Activated naive CD8-positive, alpha-beta T cell treated with anti-CD3 and anti-CD28 coated beads, Interleukin-2, amount 50 U/mL, for 24 hours (primary cell): ENCODE data around the gene SEPTIN1.
A peak's percentile ranks its signal among the peaks of the same experiment; 100 is the strongest.

Experiments
- ATAC-seq: fragments of 150-1000 bp; cut with Tn5 transposase; one replicate; pipeline ENCODE4 v1.10.0; 2021
- DNase-seq: peaks from one replicate; pipeline ENCODE4 v3.0.0; 2021
- H3K27ac Mint-ChIP-seq: one replicate; pipeline ENCODE4 v1.8.0; 2021; ENCODE audit warnings: mild to moderate bottlenecking, mixed read lengths
- H3K27me3 Mint-ChIP-seq: one replicate; pipeline ENCODE4 v1.8.0; 2021; ENCODE audit warnings: mixed read lengths
- H3K36me3 Mint-ChIP-seq: one replicate; pipeline ENCODE4 v1.8.0; 2021; ENCODE audit warnings: low read depth, mixed read lengths
- H3K4me1 Mint-ChIP-seq: one replicate; pipeline ENCODE4 v1.8.0; 2021; ENCODE audit warnings: mixed read lengths
- H3K4me3 Mint-ChIP-seq: one replicate; pipeline ENCODE4 v1.8.0; 2021; ENCODE audit warnings: mild to moderate bottlenecking, moderate library complexity, mixed read lengths
- H3K9me3 Mint-ChIP-seq: one replicate; pipeline ENCODE4 v1.8.0; 2021; ENCODE audit warnings: mixed read lengths

Gene SEPTIN1

DNA sequence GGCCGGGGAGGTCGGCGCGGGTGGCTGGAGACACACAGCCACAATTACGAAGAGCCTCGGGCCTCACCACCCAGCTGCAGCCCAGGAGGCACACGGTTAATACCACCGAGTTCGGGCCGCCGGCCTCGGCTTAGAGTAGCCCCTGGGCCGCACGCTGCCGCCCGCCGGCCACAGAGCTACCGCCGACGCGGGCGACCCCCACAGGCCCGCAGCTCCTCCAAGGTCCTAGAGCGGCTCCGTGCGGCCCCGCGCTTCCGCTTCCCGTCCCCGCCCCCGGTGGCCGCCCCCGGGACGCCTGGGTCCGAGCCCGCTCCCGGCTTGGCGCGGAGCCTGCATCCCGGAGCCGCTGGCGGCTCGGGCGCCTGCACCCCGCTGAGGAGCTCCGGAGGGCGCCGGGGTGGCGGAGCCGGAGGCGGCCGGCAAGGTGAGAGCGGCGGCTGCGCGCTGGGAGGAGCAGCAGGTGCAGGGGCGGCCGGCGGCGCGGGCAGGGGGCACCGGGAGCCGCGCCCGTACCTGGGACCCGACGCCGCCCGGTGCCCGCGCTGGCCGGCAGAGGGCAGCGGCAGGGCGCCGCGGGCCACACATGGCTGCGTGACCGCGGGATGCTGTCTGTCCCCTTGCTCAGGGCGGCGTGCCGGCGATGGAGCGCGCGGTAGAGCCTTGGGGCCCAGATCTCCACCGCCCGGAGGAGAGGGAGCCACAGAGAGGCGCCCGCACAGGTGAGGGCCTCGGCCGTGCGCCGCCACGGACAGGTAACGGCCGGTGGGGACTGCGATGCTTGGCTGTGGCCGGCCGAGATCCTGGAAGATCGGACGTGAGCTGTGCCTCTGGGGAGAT, 13.0 kb upstream of the SEPTIN1 start, which contains the start of gene ZNF48:
Gene ZNF48 (plus strand): TSS at position 266 of the 837 bp plus-strand sequence. CDS start 375 bp downstream, at position 641.
- peak; percentile 68 for DNase-seq
- Mint-ChIP-seq H3K27ac (peak within 1 kb of the TSS; percentile 68), H3K27me3 (no peaks in the 10 kb centered on the region), H3K9me3 (no peaks in the 10 kb centered on the region), H3K4me1 (peaks cover 46% of the 10 kb centered on the region), H3K36me3 (peaks cover 15% of the 10 kb centered on the region), H3K4me3 (peak within 1 kb of the TSS; percentile 85)
- ATAC-seq = peak; percentile 58

DNA sequence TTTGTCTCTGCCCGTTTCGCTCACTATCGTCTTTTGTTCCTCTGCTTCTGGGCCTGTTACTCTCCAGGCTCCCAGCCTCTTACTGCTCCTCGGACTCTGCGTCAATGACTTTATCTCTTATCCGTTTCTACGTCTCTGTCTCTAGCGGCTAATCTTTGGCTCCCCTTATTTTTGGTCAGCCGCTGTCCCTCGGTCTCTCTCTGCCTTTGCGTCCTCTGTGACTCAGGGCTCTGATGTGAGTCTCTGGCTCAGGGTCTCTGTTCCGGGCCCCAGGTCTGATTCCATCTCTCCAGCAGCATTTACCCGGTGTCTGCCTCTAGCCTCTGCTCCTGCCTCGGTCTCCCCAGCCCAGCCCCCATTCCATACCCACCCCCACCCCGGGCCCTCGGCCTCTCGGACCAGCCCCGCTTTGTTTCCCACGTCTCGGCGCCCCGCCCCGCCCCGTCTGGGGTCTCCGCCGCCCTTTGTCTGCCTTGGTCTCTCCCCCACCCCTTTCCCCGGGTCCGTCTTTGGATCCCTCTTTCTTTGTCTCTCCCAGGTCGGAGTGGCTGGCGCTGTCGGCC, 12.3 kb upstream of the SEPTIN1 start:
- peaks cover 15% of the 10 kb centered on the region for H3K36me3 Mint-ChIP-seq
- H3K4me1 Mint-ChIP-seq = peaks cover 39% of the 10 kb centered on the region
- H3K27ac Mint-ChIP-seq = peak overlapping the region; percentile 68
- peak overlapping the region; percentile 85 for H3K4me3 Mint-ChIP-seq
- H3K9me3 Mint-ChIP-seq = no peaks in the 10 kb centered on the region
- DNase-seq (no peak), ATAC-seq (no peak)
- H3K27me3 Mint-ChIP-seq = no peaks in the 10 kb centered on the region

DNA sequence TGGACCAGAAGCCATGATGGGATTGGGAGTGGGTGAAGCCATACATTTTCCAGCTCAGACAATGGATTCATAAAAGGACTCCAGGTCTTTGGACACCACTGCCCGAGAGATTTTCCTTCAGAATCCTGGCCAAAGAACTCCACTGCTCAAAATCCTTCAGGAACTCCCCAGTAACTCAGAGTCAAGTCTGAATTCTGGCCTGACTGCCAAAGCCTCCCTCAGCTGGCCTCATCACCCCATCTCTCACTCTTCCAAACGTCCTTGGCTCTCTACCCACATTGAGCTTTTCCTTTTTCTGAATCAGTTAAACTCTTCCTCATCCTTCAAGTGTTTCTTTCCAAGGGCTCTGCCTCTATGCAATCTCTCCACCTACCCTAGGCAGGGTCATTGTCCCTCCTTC, 1.2 kb upstream of the SEPTIN1 start:
- H3K27ac Mint-ChIP-seq = peak overlapping the region; percentile 96
- peak overlapping the region; percentile 90 for H3K4me3 Mint-ChIP-seq
- peaks cover 17% of the 10 kb centered on the region for H3K36me3 Mint-ChIP-seq
- H3K4me1 Mint-ChIP-seq = peaks cover 44% of the 10 kb centered on the region
- ATAC-seq (no peak), DNase-seq (no peak)
- H3K9me3 Mint-ChIP-seq = no peaks in the 10 kb centered on the region
- no peaks in the 10 kb centered on the region for H3K27me3 Mint-ChIP-seq

DNA sequence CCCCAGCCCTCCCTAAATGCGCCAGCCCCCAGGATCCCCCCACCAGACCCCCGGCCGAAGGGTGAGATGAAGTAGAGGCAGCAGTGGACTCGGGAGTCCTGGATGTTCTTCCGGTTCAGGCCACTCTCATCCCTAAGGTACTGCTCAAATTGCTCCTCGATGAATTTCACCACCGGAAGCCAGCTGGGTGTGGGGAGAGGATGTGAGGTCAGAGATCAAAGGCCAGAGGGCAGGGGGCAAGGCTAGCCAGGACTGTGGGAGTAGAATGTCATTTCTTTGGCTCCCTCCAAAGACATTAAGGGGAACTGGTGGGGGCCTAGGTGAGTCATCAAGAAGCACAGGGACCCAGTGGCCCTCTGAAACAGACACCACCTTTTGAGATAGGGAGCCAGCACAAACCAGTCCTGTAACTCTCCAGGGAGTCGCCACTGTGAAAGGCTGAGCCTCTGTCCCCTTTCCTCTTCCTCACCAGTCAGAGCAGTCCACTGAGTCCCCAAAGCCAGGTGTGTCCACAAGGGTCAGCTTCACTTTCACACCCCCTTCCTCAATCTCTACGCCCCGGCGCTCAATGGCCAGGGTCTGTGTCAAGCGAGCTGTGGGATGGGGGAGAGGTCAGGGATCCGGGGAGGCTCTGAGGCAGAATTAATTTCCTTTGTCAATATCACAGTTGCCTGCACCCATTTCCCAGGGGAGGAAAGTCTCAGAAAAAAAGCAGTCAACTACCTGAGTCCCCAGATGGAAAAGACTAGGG, 895 bp downstream of the SEPTIN1 start:
- H3K9me3 Mint-ChIP-seq = no peaks in the 10 kb centered on the region
- peak overlapping the region; percentile 96 for H3K27ac Mint-ChIP-seq
- H3K4me3 Mint-ChIP-seq = peak overlapping the region; percentile 90
- peaks cover 20% of the 10 kb centered on the region for H3K36me3 Mint-ChIP-seq
- H3K4me1 Mint-ChIP-seq = peaks cover 60% of the 10 kb centered on the region
- ATAC-seq (no peak), DNase-seq (no peak)
- no peaks in the 10 kb centered on the region for H3K27me3 Mint-ChIP-seq

DNA sequence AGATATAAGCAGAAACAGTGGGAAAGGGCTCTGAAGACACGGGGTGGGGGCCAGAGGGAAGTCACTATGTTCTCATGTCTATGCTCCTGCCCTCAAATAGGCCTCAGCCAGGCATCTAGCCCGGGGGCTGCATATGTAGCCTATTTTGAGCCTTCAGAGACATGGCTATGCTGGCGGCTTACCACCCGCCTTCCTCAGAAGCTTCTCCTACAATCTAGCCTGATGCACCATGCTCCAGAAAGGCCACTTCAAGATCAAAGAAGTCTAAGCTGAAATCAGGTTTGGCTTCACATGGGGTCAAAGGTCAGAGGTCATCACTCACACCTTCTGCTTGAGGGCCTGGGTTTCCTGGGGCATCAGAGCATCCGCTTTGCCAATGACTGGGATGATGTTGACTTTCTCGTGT, 1.6 kb downstream of the SEPTIN1 start:
- DNase-seq (no peak), ATAC-seq (no peak)
- Mint-ChIP-seq H3K36me3 (peaks cover 20% of the 10 kb centered on the region), H3K27me3 (no peaks in the 10 kb centered on the region), H3K9me3 (no peaks in the 10 kb centered on the region), H3K27ac (peak overlapping the region; percentile 96), H3K4me3 (peak overlapping the region; percentile 90), H3K4me1 (peaks cover 62% of the 10 kb centered on the region)

DNA sequence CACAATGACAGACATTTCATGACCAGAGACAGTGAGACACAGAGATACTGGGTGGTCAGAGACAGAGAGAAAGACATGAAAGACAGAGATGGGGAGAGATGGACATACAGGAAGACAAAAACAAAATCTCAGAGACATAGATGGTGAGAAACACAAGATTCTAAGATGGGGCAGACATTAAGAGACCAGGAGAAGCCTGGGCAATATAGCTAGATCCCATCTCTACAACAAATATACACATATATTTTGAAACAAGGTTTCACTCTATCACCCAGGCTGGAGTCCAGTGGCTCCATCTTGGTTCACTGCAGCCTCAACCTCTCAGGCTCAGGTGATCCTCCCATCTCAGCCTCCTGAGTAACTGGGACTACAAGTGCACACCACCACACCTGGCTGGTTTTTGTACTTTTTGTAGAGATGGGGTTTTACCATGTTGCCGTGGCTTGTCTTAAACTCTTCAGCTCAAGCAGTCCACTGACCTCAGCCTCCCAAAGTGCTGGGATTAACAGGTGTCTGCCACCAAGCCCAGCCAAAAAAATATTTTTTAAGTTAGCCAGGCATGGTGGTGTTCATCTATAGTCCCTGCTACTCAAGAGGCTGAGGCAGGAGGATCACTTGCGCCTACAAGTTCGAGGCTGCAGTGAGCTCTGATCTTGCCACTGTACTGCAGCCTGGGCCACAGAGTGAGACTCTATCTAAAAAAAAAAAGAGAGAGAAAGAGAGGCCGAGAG, 2.1 kb downstream of the SEPTIN1 start:
- no peak for ATAC-seq
- Mint-ChIP-seq H3K27ac (peak overlapping the region; percentile 96), H3K4me3 (peak overlapping the region; percentile 90), H3K27me3 (no peaks in the 10 kb centered on the region), H3K36me3 (peaks cover 20% of the 10 kb centered on the region), H3K4me1 (peaks cover 62% of the 10 kb centered on the region), H3K9me3 (no peaks in the 10 kb centered on the region)
- no peak for DNase-seq

DNA sequence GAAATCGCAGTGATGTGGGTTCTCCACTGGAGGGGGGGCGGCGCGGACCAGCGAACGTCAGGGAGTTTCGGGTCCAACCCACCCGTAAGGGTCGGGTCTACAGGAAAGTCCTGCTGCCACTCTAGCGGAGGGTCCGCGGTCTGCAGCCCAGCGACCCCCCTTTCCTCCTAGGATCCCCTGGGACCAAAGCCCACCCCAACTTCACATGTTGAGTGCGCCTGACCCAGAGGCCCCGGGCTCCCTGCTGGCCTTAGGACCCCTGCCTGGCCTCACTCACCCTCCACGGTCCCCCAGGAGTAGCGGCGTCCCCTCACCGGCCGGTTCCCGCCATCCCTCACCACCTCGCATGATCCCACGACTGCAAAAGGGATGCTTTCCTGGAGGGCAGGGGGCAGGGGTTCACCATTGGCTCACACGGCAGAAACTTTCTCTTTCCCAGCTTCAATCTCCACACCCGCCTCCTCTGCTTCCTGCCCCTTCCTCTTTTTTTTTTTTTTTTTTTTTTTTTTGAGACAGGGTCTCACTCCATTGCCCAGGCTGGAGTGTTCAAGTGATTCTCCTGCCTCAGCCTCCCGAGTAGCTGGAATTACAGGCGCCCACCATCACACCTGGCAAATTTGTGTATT, 3.1 kb downstream of the SEPTIN1 start:
- H3K36me3 Mint-ChIP-seq = peaks cover 20% of the 10 kb centered on the region

DNA sequence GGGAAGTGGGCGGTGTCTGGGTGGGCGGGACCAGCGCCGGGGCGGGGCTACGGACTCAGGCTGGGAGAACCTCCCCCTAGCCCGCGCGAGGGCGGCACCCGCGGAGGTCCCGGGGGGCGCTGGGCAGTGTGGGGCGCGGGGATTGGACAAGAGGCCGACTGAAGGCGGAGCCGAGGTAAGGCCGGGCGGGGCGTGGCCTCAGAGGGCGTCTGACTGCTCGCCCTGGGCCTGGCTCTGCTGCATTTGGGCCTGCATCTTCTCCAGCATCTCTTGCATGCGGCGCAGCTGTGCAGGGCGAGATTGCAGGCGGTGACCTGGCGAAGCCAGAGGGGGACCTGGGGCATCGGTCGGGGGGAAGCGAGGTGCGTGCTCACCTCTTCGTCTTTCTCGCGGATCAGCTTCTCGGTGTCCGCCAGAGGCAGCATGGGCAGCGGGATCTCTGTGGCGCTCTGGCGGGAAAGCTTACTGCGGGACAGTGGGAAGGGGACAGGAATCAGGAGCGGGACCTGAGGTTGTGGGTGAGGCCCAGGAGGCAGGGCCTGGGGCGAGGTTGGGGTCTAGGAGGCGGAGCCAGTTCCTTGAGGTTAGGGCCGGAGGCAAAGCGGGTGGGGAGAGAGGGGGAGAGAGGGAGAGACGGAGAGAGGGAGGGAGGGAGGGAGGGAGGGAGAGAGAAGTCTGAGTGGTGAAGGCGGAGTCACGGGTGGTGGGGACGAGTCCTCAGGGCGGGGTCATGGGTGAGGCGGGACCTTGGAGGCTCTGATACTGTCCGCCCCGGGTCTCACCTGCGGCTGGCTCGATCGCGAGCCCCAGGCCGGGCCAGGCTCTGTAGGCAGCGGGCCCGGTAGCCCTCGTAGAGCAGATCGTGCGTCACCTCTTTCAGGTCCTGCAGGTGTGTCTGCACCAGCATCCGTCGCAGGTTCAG, 3.9 kb downstream of the SEPTIN1 start:
- H3K27ac Mint-ChIP-seq = peak overlapping the region; percentile 99
- peaks cover 20% of the 10 kb centered on the region for H3K36me3 Mint-ChIP-seq
- H3K4me1 Mint-ChIP-seq = peaks cover 56% of the 10 kb centered on the region
- H3K27me3 Mint-ChIP-seq = no peaks in the 10 kb centered on the region
- H3K9me3 Mint-ChIP-seq = no peaks in the 10 kb centered on the region
- peak overlapping the region; percentile 92 for H3K4me3 Mint-ChIP-seq
- ATAC-seq = peak; percentile 90
- peak; percentile 100 for DNase-seq

More for the DNA sequence above, 3.1 kb downstream of the SEPTIN1 start:
- Mint-ChIP-seq H3K4me3 (peak overlapping the region; percentile 92), H3K4me1 (peaks cover 60% of the 10 kb centered on the region), H3K9me3 (no peaks in the 10 kb centered on the region), H3K27ac (peak overlapping the region; percentile 99), H3K27me3 (no peaks in the 10 kb centered on the region)
- DNase-seq = no peak
- no peak for ATAC-seq

DNA sequence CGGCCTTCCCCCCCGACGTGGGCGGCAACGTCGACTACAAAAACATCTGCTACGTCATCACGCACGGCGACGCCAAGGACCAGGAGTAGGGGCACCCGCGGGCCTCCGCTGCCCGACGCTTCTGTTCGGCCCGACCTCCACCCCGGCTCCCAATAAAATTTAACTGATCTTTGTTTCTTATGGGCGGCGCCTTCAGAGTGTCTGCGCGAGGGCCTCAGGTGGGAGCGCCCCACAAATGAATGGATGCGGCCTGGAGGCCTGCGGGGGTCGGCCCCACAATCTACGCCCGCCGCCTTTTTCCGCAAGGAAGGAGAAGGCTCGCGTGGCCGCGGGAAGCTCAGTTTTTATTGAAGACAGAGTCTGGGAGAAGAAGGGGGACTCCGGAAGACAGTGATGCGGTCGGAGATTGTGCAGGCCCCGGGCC, 4.5 kb downstream of the SEPTIN1 start:
- peaks cover 50% of the 10 kb centered on the region for H3K4me1 Mint-ChIP-seq
- peak overlapping the region; percentile 92 for H3K4me3 Mint-ChIP-seq
- peak; percentile 38 for ATAC-seq
- peaks cover 20% of the 10 kb centered on the region for H3K36me3 Mint-ChIP-seq
- peak overlapping the region; percentile 99 for H3K27ac Mint-ChIP-seq
- peak; percentile 87 for DNase-seq
- no peaks in the 10 kb centered on the region for H3K27me3 Mint-ChIP-seq
- H3K9me3 Mint-ChIP-seq = no peaks in the 10 kb centered on the region

DNA sequence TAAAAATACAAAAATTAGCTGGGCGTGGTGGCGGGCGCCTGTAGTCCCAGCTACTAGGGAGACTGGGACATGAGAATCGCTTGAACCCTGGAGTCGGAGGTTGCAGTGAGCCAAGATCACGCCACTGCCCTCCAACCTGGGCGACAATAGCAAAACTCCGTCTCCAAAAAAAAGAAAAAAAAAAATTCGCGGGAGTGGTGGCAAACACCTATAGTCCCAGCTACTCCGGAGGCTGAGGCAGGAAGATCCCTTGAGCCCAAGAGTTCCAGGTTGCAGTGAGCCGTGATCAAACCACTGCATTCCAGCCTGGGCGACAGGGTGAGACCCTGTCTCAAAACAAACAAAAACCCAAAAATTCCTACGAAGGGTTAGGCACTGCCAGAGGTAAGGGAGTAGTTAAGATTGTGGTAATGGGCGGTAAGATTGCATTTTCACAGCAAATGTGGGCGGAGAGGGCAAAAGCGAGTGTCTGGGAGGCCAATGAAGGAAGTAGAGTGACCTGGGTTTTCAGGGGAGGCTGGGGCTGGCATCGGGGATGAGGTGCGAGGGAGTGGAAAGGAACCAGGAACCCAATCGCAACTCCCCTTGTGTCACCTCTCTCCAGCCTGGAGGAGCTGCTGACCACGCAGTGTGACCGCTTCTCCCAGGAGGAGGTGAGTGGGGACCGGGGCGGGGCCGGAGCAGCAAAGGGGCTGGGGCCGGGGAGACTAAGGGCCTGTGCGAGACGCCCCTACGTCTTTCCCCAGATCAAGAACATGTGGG, 5.1 kb downstream of the SEPTIN1 start:
- peak overlapping the region; percentile 92 for H3K4me3 Mint-ChIP-seq
- H3K4me1 Mint-ChIP-seq = peaks cover 45% of the 10 kb centered on the region
- peak overlapping the region; percentile 99 for H3K27ac Mint-ChIP-seq
- peaks cover 20% of the 10 kb centered on the region for H3K36me3 Mint-ChIP-seq
- ATAC-seq = no peak
- no peaks in the 10 kb centered on the region for H3K27me3 Mint-ChIP-seq
- H3K9me3 Mint-ChIP-seq = no peaks in the 10 kb centered on the region
- no peak for DNase-seq

DNA sequence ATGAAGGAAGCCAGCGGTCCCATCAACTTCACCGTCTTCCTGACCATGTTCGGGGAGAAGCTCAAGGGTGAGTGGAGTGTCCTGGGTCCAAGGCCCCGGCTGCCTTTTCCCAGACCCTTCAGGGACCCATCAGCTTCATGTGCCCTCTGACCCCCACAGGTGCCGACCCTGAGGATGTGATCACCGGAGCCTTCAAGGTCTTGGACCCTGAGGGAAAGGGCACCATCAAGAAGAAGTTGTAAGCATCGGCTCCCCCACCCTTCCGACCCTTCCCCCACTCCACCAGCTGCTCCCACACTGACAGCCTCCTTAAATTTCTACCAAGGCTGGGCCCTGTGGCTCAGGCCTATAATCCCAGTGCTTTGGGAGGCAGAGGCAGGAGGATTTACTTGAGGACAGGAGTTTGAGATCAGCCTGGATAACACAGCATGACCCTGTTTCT, 5.9 kb downstream of the SEPTIN1 start:
- H3K4me1 Mint-ChIP-seq = peaks cover 48% of the 10 kb centered on the region
- no peaks in the 10 kb centered on the region for H3K27me3 Mint-ChIP-seq
- no peak for DNase-seq
- no peak overlapping the region for H3K4me3 Mint-ChIP-seq
- H3K9me3 Mint-ChIP-seq = no peaks in the 10 kb centered on the region
- no peak for ATAC-seq
- H3K27ac Mint-ChIP-seq = peak overlapping the region; percentile 99
- peaks cover 20% of the 10 kb centered on the region for H3K36me3 Mint-ChIP-seq

DNA sequence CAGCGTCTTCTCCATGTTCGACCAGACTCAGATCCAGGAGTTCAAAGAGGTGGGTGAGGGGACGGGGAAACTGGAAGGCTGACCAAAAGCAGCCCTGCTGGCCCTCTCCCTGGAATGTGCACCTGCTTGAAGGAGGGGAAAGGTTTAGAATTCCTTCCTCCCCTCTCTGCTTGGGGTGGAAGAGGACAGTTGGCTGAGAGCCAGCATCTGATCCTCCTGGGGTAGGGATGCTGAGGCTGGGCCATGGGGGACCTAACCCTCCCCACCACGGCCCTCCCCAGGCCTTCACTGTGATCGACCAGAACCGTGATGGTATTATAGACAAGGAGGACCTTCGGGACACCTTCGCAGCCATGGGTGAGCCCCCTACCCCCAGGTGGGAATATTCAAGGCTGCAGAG, 6.5 kb downstream of the SEPTIN1 start:
- H3K4me1 Mint-ChIP-seq = peaks cover 48% of the 10 kb centered on the region
- no peaks in the 10 kb centered on the region for H3K27me3 Mint-ChIP-seq
- ATAC-seq = no peak
- H3K4me3 Mint-ChIP-seq = no peak overlapping the region
- DNase-seq = no peak
- H3K27ac Mint-ChIP-seq = no peak overlapping the region
- H3K36me3 Mint-ChIP-seq = peaks cover 17% of the 10 kb centered on the region
- no peaks in the 10 kb centered on the region for H3K9me3 Mint-ChIP-seq
